ENCODE data around the gene PIPOX.

DNA sequence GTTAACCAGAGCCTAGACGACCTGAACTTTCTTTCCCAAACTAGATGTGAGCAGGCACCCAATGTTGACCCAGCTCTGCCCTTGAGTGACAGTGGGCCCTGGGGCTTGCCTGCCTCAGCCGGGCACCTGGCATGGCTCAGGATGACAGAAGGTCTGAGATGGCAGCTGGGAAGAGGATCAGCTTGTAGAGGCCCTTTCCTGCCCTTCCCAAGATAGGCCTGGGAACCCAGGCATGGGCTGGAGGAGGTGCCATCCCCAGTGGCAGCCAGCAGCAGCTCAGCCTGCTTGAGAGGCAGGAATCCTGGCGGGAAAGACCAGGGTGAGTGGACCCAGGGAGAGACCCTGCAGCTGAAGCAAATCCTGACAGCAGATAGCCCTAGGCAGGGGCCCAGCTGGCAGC is 59.1 kb downstream of the PIPOX start:
- TF ChIP-seq L3MBTL2 (conservative IDR thresholded peaks at IDR 0.05) (no peak), FOXK2 (IDR thresholded peaks at IDR 0.05) (no peak), ARNT (IDR thresholded peaks at IDR 0.05) (no peak), BHLHE40 (IDR thresholded peaks at IDR 0.05; ENCODE audit: borderline replicate concordance) (no peak), SUZ12 (IDR thresholded peaks at IDR 0.05) (no peak)

Measured in HEK293T (cell line).